Measurements from ENCODE around the gene MMP17.

GRCh38 chr12:131789638-131790037 is 38.6 kb upstream of the MMP17 start:
- TF ChIP-seq POLR2A (IDR thresholded peaks at IDR 0.05) (no peak), CTCF (IDR thresholded peaks at IDR 0.05) (no peak)
